DMS53 treated with DMSO at 0.1 percent for 48 hours (cell line): Measurements from ENCODE around the gene SLC16A13.

Source experiments
- DNase-seq: peaks from one replicate; lab custom pipeline; 2025; ENCODE audit not compliant: unreplicated experiment; lab: John Stamatoyannopoulos, UW

The SLC16A13 gene

DNA sequence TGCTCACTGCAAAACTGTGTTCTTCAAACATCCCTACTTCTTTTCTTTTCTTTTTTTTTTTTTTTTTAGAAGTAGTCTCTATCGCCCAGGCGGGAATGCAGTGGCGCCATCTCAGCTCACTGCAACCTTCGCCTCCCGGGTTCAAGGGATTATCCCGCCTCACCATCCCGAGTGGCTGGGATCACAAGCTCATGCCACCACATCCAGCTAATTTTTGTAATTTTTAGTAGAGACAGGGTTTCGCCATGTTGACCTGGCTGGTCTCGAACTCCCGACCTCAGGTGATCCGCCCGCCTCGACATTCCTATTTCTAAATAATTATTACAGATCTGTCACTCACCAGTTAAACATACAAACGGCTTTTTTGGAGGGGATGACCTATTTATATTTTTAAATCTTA, 24.4 kb upstream of the SLC16A13 start:
- DNase-seq = no peak

DNA sequence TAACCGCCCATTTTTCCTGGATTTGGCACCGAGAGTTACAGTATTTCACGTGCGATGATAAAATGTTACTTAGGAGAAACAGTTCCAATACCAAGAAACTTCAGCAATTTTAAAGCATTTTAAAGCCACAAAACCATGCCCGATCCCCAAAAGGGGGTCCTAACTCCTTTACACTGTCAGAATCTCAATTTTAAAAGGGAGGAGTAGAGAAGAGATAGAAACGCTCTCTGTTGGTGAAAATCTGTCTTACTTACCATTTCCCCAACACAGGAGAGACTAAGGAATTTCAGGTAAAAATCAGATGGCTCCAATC, 23.9 kb upstream of the SLC16A13 start:
- no peak for DNase-seq

- peak; percentile 98 for DNase-seq
Measured at GRCh38 chr17:7014261-7014994, 21.4 kb upstream of the SLC16A13 start.

DNA sequence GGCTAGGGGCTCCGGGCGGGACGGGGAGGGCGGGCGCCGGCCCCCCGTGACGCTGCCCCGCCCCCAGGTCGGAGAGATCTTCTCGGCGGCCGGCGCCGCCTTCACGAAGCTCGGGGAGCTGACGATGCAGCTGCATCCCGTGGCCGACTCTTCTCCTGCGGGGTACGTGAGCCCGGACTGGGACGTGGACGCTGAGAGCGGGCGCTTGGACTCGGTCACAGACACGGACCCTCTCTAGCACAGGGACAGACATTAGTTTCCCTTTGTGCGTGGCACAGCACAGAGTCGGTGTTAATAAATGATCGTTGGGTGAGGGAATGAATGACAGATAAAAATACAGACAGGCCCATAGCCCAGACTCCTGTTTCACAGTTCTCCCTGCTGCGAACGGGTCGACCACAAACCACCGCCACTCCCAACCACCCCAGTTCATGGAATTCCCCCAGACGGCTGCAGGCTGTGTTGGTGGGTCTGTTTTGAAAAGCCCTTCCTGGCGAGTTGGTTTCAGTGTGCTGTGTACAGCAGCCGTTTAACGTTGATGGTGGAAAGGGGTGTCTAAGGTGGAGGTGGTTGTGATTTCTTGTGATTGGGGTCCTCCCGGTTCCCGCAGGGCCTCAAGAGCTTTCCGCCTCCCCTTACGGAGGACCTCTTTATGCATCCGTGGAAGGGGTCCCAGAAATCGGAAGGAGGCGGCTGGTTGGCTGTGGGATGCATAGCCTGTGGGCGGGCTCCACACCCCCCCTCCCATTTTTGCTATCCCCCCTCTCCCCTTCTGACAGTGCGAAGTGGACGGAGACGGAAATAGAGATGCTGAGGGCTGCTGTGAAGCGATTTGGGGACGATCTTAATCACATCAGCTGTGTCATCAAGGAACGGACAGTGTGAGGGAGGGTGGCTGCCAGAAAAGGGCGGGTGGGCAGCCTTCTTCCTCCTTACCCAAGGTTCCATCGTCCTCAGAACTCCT, 20.5 kb upstream of the SLC16A13 start:
- DNase-seq = peak; percentile 82

DNA sequence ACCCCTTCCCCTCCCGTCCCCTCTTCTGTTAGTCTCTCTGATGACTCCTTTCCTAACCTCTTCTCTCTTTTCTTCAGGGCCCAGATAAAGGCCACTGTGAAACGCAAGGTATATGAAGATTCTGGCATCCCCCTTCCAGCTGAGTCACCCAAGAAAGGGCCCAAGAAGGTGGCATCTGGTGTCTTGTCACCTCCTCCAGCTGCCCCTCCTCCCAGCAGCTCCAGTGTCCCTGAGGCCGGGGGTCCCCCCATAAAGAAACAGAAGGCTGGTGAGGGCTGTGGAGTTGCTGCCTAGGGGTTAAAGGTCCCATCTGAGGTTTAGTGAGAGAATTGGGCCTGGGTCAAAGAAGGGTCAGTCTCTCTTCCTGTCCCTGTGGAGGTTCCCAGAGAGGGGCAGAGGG, 19.4 kb upstream of the SLC16A13 start:
- no peak for DNase-seq

GRCh38 chr17:7016886-7017826, 18.7 kb upstream of the SLC16A13 start:
- DNase-seq = no peak

DNA sequence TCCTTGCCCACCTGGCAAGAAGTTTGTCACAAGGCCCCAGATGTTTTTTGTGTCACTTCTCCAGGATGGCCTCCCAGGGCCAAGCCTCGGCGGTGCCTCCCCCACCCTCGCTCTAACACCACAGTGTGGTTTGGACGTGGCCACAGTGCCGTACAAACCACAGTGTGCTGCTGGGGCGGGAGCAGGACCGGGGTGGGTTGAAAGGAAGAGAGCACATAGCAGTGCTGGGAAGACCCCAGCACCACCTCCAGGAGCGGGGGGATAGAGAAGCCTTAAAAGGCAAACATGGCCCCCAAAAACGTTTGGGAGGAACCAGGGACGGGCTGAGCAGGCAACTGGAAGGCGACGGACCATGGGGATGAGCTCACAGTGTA, 18.0 kb upstream of the SLC16A13 start:
- no peak for DNase-seq

DNA sequence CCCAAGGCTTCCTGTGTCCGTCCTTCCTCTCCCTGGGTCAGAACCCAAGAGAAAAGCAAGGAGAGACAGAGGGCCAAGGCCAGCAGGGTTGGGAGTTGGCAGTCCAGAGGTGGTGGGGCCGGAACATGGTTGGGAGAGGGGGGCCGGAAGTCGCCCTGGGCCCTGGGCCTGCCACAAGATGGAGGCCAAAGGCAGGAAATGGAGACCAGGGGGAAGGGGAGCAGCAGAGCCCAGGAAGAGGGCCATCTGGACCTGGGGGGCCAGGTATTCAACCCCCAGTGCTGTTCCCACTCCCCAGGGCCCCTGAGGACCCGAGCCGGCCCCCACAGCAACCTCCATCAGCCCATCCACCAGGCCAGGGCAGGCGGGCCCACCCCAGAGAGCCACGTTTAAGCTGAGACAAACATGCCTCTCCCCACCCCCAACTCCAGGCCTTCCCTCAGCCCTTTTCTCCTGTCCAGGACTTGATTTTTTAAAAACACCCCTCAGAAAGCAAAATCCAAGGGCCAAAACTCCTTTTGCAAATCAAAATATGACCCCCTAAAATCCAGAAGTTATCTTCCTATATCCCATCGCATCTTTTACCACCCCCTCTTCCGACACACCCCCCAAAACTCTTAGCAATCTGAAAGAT, 17.4 kb upstream of the SLC16A13 start:
- no peak for DNase-seq

- DNase-seq = no peak
Measured at GRCh38 chr17:7019367-7019766, 16.4 kb upstream of the SLC16A13 start.

- DNase-seq = peak; percentile 50
Measured at GRCh38 chr17:7019839-7020519, 15.8 kb upstream of the SLC16A13 start.

GRCh38 chr17:7020894-7021664, 14.7 kb upstream of the SLC16A13 start:
- peak; percentile 19 for DNase-seq

GRCh38 chr17:7021993-7022778, 13.6 kb upstream of the SLC16A13 start:
- peak; percentile 76 for DNase-seq

DNA sequence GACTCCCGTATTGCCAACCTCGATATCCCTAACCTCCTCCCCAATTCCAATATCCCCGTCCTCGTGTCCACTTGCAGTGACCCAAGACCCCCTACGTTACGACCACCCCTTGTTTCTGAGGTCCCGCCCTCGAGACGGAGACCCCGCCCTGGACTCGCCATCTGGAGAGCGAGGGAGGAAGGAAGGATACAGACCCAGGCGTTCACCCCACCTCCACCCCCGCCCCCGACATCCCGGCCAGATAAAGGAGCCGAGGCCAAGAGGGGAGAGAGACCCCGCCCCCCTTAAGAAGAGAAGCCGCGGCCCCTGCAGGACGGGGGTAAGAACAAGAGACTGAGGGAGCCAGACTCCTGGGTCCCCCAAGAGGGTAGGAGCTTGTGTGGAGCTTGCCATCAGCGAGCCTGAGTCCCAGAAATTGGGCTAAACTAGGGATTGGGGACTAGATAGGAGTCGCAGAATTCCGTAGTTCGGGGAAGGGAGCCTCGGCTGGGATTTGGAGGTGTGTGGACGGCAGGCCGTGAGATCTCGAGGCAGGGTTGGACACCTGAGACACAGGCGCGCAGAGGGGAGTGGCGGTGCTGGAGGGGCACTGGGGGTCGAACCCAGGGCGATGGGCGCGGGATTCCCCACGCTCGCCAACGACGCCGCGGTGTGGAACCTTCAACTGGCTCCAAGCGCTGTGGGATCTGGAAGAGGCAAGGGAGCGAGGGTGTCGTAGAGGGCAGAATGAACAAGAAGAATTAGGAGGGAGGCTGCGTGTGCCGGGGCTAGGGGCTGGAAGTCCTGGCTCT, 12.8 kb upstream of the SLC16A13 start, which contains the start of gene BCL6B:
TSS of gene BCL6B (plus strand) at position 270 of the 791 bp plus-strand sequence. CDS start 622 bp downstream, outside the sequence.
- no peak for DNase-seq

GRCh38 chr17:7023576-7024401, 12.0 kb upstream of the SLC16A13 start:
- DNase-seq = peak; percentile 49

DNA sequence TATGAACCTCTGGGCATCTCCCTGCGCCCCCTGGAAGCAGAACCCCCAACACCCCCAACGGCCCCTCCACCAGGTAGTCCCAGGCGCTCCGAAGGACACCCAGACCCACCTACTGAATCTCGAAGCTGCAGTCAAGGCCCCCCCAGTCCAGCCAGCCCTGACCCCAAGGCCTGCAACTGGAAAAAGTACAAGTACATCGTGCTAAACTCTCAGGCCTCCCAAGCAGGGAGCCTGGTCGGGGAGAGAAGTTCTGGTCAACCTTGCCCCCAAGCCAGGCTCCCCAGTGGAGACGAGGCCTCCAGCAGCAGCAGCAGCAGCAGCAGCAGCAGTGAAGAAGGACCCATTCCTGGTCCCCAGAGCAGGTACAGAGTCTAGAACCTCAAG, 11.4 kb upstream of the SLC16A13 start:
- no peak for DNase-seq

DNA sequence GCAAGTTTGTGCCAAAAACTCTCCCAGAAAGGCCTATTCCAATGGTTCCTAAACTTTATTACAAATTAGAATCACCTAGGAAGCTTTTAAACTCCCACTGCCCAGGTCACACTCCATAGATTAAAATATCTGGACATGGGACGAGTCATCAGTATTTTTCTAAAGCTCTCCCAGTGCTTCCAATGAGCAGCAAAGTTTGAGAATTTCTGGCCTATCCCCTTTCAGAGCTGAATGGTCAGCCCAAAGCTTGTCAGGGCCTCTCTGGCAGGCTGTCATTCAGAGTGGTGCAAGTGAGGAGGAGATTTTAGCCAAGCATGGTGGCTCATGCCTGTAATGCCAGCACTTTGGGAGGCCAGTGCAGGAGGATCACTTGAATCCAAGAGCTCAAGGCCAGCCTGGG, 10.6 kb upstream of the SLC16A13 start:
- DNase-seq = no peak
